GM19328 (cell line): ENCODE measurements around the gene EDEM1.
"Not testable (repeated sequence)": the region's sequence is repeated elsewhere in the genome, so short reads cannot be mapped to it uniquely, and the experiment has no call there.

Experiments
- ATAC-seq: cut with Tn5 transposase; IDR thresholded peaks from one replicate; pipeline ENCODE4 v1.9.1; 2021; ENCODE audit warnings: mild to moderate bottlenecking, moderate library complexity; ENCODE audit not compliant: unreplicated experiment

Gene EDEM1

GRCh38 chr3:5187156-5187919 is at the start of gene EDEM1:
TSS of gene EDEM1 (plus strand) at chr3:5187707. CDS start at chr3:5187806, 99 bp downstream.
- ATAC-seq: peak; percentile 81

GRCh38 chr3:5138214-5138981 is 49.1 kb upstream of the EDEM1 start:
- ATAC-seq: no peak

- ATAC-seq: peak; percentile 44
These were observed 47.3 kb upstream of the EDEM1 start for GRCh38 chr3:5140230-5140621.

GRCh38 chr3:5140839-5141238 is 46.7 kb upstream of the EDEM1 start:
- no peak for ATAC-seq

GRCh38 chr3:5141760-5142159 is 45.7 kb upstream of the EDEM1 start:
- no peak for ATAC-seq

GRCh38 chr3:5143464-5143863 is 44.0 kb upstream of the EDEM1 start:
- no peak for ATAC-seq

- ATAC-seq: no peak
These were observed 43.1 kb upstream of the EDEM1 start for GRCh38 chr3:5144316-5144994.

GRCh38 chr3:5145120-5145519 is 42.4 kb upstream of the EDEM1 start:
- no peak for ATAC-seq

- ATAC-seq: not testable (repeated sequence)
These were observed 40.4 kb upstream of the EDEM1 start for GRCh38 chr3:5147152-5147551.

- ATAC-seq: no peak
These were observed 38.1 kb upstream of the EDEM1 start for GRCh38 chr3:5149306-5149880.

GRCh38 chr3:5151586-5151985 is 35.9 kb upstream of the EDEM1 start:
- peak; percentile 66 for ATAC-seq

GRCh38 chr3:5153074-5153473 is 34.4 kb upstream of the EDEM1 start:
- ATAC-seq: no peak

GRCh38 chr3:5155241-5155640 is 32.3 kb upstream of the EDEM1 start:
- no peak for ATAC-seq

- ATAC-seq: no peak
These were observed 27.2 kb upstream of the EDEM1 start for GRCh38 chr3:5160321-5160720.

- ATAC-seq: no peak
These were observed 26.3 kb upstream of the EDEM1 start for GRCh38 chr3:5160940-5161858.

GRCh38 chr3:5162102-5162501 is 25.4 kb upstream of the EDEM1 start:
- no peak for ATAC-seq

GRCh38 chr3:5165698-5166097 is 21.8 kb upstream of the EDEM1 start:
- no peak for ATAC-seq

- no peak for ATAC-seq
These were observed 20.7 kb upstream of the EDEM1 start for GRCh38 chr3:5166846-5167245.

GRCh38 chr3:5168110-5168509 is 19.4 kb upstream of the EDEM1 start:
- ATAC-seq: no peak

- ATAC-seq: no peak
These were observed 17.7 kb upstream of the EDEM1 start for GRCh38 chr3:5169807-5170206.
